HepG2 (cell line): ENCODE measurements around the gene TMEM143. TPM values are rescaled to one million over a fixed set of nuclear protein-coding genes. Genes with fewer than 3 reads are reported as not detected.

Source experiments
- ATAC-seq: fragments of 200-7000 bp; cut with Tn5 transposase; 3 replicates; pipeline ENCODE4 v1.9.1; 2020; ENCODE audit warnings: mild to moderate bottlenecking, moderate library complexity
- BruUV-seq: library from RNA; stranded (reverse); fragments of 400-500 nt; replicated peaks from 2 replicates; lab custom pipeline; 2021; lab: Mats Ljungman, UMichigan
- CTCF ChIA-PET: fragments of 300-600 bp; formaldehyde crosslinking; extraction: SDS; loops from one replicate; lab custom pipeline; 2021; ENCODE audit warnings: low total read pairs, inconsistent platforms, low intra/inter-chr PET ratio; lab: Yijun Ruan, JAX
- POLR2A ChIA-PET: fragments of 350-600 bp; sonication (Branson Sonifier 250); formaldehyde crosslinking; loops from one replicate; lab custom pipeline; 2020; ENCODE audit warnings: antibody characterized with exemption, inconsistent platforms; lab: Yijun Ruan, JAX
- DNase-seq: peaks from one replicate; pipeline ENCODE4 v3.0.0-alpha.2; 2015; ENCODE audit warnings: low spot score
- FAIRE-seq: peaks from 3 replicates; lab custom pipeline; 2011; peaks lifted over from hg19 to GRCh38; lab: Jason Lieb, UNC
- H2AFZ ChIP-seq: one replicate; pipeline ENCODE4 v1.6.1; 2011; ENCODE audit warnings: low read length, inconsistent platforms
- H3K27ac ChIP-seq: fragments of 300-600 bp; 3 replicates; pipeline ENCODE4 v1.8.0; 2011; ENCODE audit warnings: mixed run types, mild to moderate bottlenecking, mixed read lengths, low read length, inconsistent platforms; ENCODE audit not compliant: insufficient read depth; ENCODE audit errors: extremely low read length
- H3K27me3 ChIP-seq, 2 experiments: fragments of 200-600 bp in 1 of 2; 2 replicates in 1 of 2; 3 replicates in 1 of 2; pipeline versions ENCODE4 v1.6.0 to v1.8.0; 2011; ENCODE audit warnings: low read length in 2 of 2, mild to moderate bottlenecking in 2 of 2, moderate library complexity in 2 of 2, inconsistent platforms in 1 of 2; ENCODE audit not compliant: insufficient read depth in 2 of 2, control insufficient read depth in 1 of 2
- H3K36me3 ChIP-seq, 2 experiments: fragments of 200-600 bp in 1 of 2; replicated peaks in 1 of 2; 2 replicates in 1 of 2; 3 replicates in 1 of 2; pipeline versions ENCODE4 v1.5.1 to v1.8.0; 2011; ENCODE audit warnings: low read length in 2 of 2, inconsistent platforms in 1 of 2; ENCODE audit not compliant: insufficient read depth in 2 of 2, control insufficient read depth in 1 of 2
- H3K4me1 ChIP-seq: 2 replicates; pipeline ENCODE4 v1.5.1; 2012; ENCODE audit warnings: low read length, inconsistent platforms; ENCODE audit not compliant: insufficient read depth
- H3K4me2 ChIP-seq: 2 replicates; pipeline ENCODE4 v1.6.0; 2011; ENCODE audit warnings: low read depth, low read length, inconsistent platforms
- H3K4me3 ChIP-seq, 3 experiments: fragments of 200-600 bp in 1 of 3; sonication (generic), shearing (Covaris generic) in 1 of 3; replicated peaks in 1 of 3; 2 replicates each; pipeline ENCODE4 v1.5.1; 2011 to 2016; ENCODE audit warnings: low read length in 3 of 3, inconsistent platforms in 2 of 3, low read depth in 2 of 3, mild to moderate bottlenecking in 2 of 3, control low read depth in 1 of 3, mixed read lengths in 1 of 3; ENCODE audit not compliant: insufficient read depth in 1 of 3
- H3K79me2 ChIP-seq: one replicate; pipeline ENCODE4 v1.6.1; 2011; ENCODE audit warnings: low read length, inconsistent platforms; ENCODE audit not compliant: insufficient read depth
- H3K9ac ChIP-seq: 2 replicates; pipeline ENCODE4 v1.6.0; 2011; ENCODE audit warnings: mild to moderate bottlenecking, low read depth, low read length, inconsistent platforms; ENCODE audit not compliant: insufficient read depth
- H3K9me3 ChIP-seq: 2 replicates; pipeline ENCODE4 v1.5.1; 2012; ENCODE audit warnings: mild to moderate bottlenecking, low read length
- H4K20me1 ChIP-seq: 2 replicates; pipeline ENCODE4 v1.6.0; 2011; ENCODE audit warnings: inconsistent platforms, mild to moderate bottlenecking, low read length, moderate library complexity; ENCODE audit not compliant: insufficient read depth
- CBX5 ChIP-seq: sonication (generic); formaldehyde crosslinking; IDR thresholded peaks from 2 replicates; pipeline ENCODE4 v1.4.0; 2020; ENCODE audit warnings: missing genetic modification reagents, borderline replicate concordance
- HNRNPUL1 ChIP-seq: fragments of 200-400 bp; formaldehyde crosslinking; IDR thresholded peaks from 2 replicates; pipeline ENCODE4 v1.6.1; 2017; ENCODE audit warnings: low read depth, mild to moderate bottlenecking, low read length, moderate library complexity
- JDP2 ChIP-seq: sonication (generic); formaldehyde crosslinking; IDR thresholded peaks from 2 replicates; pipeline ENCODE4 v1.8.1; 2022; ENCODE audit warnings: missing genetic modification reagents, borderline replicate concordance
- MATR3 ChIP-seq: sonication (generic); formaldehyde crosslinking; IDR thresholded peaks from 2 replicates; pipeline ENCODE4 v1.4.0; 2020; ENCODE audit warnings: missing genetic modification reagents
- MIER2 ChIP-seq: IDR thresholded peaks from 2 replicates; pipeline ENCODE4 v1.6.1; 2016; ENCODE audit warnings: missing biosample characterization, missing genetic modification reagents
- NFYC ChIP-seq: IDR thresholded peaks from 2 replicates; pipeline ENCODE4 v1.6.1; 2016; ENCODE audit warnings: missing genetic modification reagents, missing compliant biosample characterization
- POGZ ChIP-seq: sonication (generic); formaldehyde crosslinking; IDR thresholded peaks from 2 replicates; pipeline ENCODE4 v1.4.0; 2020; ENCODE audit warnings: mild to moderate bottlenecking, missing genetic modification reagents
- SRSF9 ChIP-seq: fragments of 200-400 bp; formaldehyde crosslinking; IDR thresholded peaks from 2 replicates; pipeline ENCODE4 v1.6.1; 2018; ENCODE audit warnings: borderline replicate concordance, mild to moderate bottlenecking, low read depth, low read length; ENCODE audit not compliant: insufficient read depth, poor library complexity, severe bottlenecking
- TAF15 ChIP-seq: fragments of 200-400 bp; formaldehyde crosslinking; IDR thresholded peaks from one replicate; pipeline ENCODE4 v1.6.1; 2018; ENCODE audit warnings: mild to moderate bottlenecking, low read depth, low read length; ENCODE audit not compliant: poor library complexity, severe bottlenecking
- ZBTB3 ChIP-seq: sonication (generic); formaldehyde crosslinking; IDR thresholded peaks from 2 replicates; pipeline ENCODE4 v1.4.0; 2020; ENCODE audit warnings: low read depth, mild to moderate bottlenecking, moderate library complexity, missing genetic modification reagents, borderline replicate concordance
- ZFYVE20 ChIP-seq: sonication (generic); formaldehyde crosslinking; IDR thresholded peaks from 2 replicates; pipeline ENCODE4 v1.8.0; 2023; ENCODE audit warnings: low read depth, mild to moderate bottlenecking, moderate library complexity, missing genetic modification reagents, borderline replicate concordance
- WGBS: methylation state at CpG from one replicate; pipeline ENCODE4 v1.1.6; 2017; ENCODE audit warnings: low lambda C conversion rate; 5-methylcytosine and 5-hydroxymethylcytosine counted together
- in situ Hi-C: cut with HindIII; loops from 2 replicates; pipeline ENCODE4 v1.10.0; 2017; ENCODE audit warnings: low pct_unique_long_range_greater_than_20kb; ENCODE audit not compliant: extremely low pct_ligation_motif_present
- intact Hi-C: fragments of 100-400 bp; cut with micrococcal nuclease; formaldehyde crosslinking; loops from one replicate; pipeline ENCODE4 v1.10.0; 2022; ENCODE audit not compliant: unreplicated experiment
- polyA plus RNA-seq, 8 experiments: library from polyadenylated mRNA; depleted of rRNA in 3 of 8; stranded (reverse) in 7 of 8; unstranded in 1 of 8; fragments of >200 nt; fragmentation: Illumina TruSeq in 4 of 8; extraction: Trizol in 4 of 8; gene quantifications; 2 replicates each; pipeline versions ENCODE4 v1.2.1 to v1.2.3, GENCODE V29; 2011 to 2016; ENCODE audit warnings: low read depth in 4 of 8, missing spikeins in 1 of 8, mixed read lengths in 1 of 8; ENCODE audit not compliant: insufficient read depth in 1 of 8
- total RNA-seq, 5 experiments: library from RNA; depleted of rRNA; stranded (reverse); fragments of >200 nt; fragmentation: Illumina TruSeq; extraction: Trizol; gene quantifications; 2 replicates each; pipeline ENCODE4 v1.2.3, GENCODE V29; 2016; ENCODE audit warnings: low read depth in 1 of 5
- TF ChIP-seq, protein P1 (sequence below): sonication (generic); formaldehyde crosslinking; IDR thresholded peaks from 2 replicates; pipeline ENCODE4 v1.4.0; 2020; ENCODE audit warnings: missing genetic modification reagents, borderline replicate concordance
- TF ChIP-seq, protein P2 (sequence below), 2 experiments: sonication (generic) in 1 of 2; formaldehyde crosslinking in 1 of 2; IDR thresholded peaks; 2 replicates each; pipeline versions ENCODE4 v1.5.1 to v1.6.1; 2011 to 2020; ENCODE audit warnings: borderline replicate concordance in 1 of 2, low read depth in 1 of 2, low read length in 1 of 2, mild to moderate bottlenecking in 1 of 2, missing genetic modification reagents in 1 of 2, moderate library complexity in 1 of 2
- TF ChIP-seq, protein P3 (sequence below): sonication (generic); formaldehyde crosslinking; IDR thresholded peaks from 2 replicates; pipeline ENCODE4 v1.4.0; 2020; ENCODE audit warnings: mild to moderate bottlenecking, missing genetic modification reagents

Gene TMEM143
- total and polyA plus RNA-seq, 2 of the 13 experiments (the other 11 are each of a cell fraction or from before 2014, with no cell fraction given): 7.7 to 11.3 TPM

DNA sequence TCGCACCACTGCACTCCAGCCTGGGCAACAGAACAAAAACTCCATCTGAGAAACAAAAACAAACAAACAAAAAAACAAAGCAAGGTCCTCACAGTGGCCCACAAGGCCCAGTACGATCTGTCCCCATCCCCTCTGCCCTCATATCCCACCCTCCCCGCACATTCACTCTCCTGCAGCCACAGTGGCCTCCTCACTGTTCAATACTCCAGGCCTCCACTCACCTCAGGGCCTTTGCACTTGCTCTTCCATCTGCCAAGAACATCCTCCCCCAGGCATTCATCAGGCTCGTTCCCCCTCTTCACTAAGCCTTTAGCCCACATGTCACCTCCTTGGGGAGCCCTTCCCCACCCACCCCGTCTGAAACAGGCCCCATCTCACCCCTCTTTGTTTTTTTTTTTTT lies 4.6 kb downstream of the TMEM143 start:
- TF ChIP-seq CBX5: no peak
- TF ChIP-seq, protein P1, sequence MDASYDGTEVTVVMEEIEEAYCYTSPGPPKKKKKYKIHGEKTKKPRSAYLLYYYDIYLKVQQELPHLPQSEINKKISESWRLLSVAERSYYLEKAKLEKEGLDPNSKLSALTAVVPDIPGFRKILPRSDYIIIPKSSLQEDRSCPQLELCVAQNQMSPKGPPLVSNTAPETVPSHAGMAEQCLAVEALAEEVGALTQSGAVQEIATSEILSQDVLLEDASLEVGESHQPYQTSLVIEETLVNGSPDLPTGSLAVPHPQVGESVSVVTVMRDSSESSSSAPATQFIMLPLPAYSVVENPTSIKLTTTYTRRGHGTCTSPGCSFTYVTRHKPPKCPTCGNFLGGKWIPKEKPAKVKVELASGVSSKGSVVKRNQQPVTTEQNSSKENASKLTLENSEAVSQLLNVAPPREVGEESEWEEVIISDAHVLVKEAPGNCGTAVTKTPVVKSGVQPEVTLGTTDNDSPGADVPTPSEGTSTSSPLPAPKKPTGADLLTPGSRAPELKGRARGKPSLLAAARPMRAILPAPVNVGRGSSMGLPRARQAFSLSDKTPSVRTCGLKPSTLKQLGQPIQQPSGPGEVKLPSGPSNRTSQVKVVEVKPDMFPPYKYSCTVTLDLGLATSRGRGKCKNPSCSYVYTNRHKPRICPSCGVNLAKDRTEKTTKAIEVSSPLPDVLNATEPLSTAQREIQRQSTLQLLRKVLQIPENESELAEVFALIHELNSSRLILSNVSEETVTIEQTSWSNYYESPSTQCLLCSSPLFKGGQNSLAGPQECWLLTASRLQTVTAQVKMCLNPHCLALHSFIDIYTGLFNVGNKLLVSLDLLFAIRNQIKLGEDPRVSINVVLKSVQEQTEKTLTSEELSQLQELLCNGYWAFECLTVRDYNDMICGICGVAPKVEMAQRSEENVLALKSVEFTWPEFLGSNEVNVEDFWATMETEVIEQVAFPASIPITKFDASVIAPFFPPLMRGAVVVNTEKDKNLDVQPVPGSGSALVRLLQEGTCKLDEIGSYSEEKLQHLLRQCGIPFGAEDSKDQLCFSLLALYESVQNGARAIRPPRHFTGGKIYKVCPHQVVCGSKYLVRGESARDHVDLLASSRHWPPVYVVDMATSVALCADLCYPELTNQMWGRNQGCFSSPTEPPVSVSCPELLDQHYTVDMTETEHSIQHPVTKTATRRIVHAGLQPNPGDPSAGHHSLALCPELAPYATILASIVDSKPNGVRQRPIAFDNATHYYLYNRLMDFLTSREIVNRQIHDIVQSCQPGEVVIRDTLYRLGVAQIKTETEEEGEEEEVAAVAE (CRISPR knock-in tag): no peak
- TF ChIP-seq HNRNPUL1: no peak
- TF ChIP-seq JDP2 (CRISPR knock-in tag): no peak
- TF ChIP-seq ZBTB3 (CRISPR knock-in tag): no peak
- no peak for TF ChIP-seq MIER2
- TF ChIP-seq, protein P2, sequence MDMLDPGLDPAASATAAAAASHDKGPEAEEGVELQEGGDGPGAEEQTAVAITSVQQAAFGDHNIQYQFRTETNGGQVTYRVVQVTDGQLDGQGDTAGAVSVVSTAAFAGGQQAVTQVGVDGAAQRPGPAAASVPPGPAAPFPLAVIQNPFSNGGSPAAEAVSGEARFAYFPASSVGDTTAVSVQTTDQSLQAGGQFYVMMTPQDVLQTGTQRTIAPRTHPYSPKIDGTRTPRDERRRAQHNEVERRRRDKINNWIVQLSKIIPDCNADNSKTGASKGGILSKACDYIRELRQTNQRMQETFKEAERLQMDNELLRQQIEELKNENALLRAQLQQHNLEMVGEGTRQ (IDR thresholded peaks at IDR 0.05; ENCODE audit: low read depth, low read length): no peak
- TF ChIP-seq, protein P2 (CRISPR knock-in tag; IDR thresholded peaks at IDR 0.05; ENCODE audit: borderline replicate concordance): no peak
- no peak for TF ChIP-seq NFYC (CRISPR knock-in tag)
- TF ChIP-seq, protein P3, sequence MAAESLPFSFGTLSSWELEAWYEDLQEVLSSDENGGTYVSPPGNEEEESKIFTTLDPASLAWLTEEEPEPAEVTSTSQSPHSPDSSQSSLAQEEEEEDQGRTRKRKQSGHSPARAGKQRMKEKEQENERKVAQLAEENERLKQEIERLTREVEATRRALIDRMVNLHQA (CRISPR knock-in tag): no peak
- no peak for TF ChIP-seq SRSF9
- no peak for TF ChIP-seq TAF15
- no peak for TF ChIP-seq ZFYVE20 (CRISPR knock-in tag)
- TF ChIP-seq MATR3 (CRISPR knock-in tag): no peak
- no peak for TF ChIP-seq POGZ (CRISPR knock-in tag)
- TF ChIP-seq, all 625 proteins: peak for 0
- DNase-seq (no peak), FAIRE-seq (no peak), ATAC-seq (no peak)
- no TSS peak for BruUV-seq
- Histone ChIP-seq H3K79me2 (no peaks in the 10 kb centered on the region), H3K9ac (no peak overlapping the region), H3K27ac (no peak overlapping the region), H2AFZ (no peak overlapping the region), H3K4me1 (peaks cover 40% of the 10 kb centered on the region), H3K4me3 (no peak overlapping the region), H3K27me3 (no peaks in the 10 kb centered on the region), H3K4me2 (no peak overlapping the region), H4K20me1 (no peaks in the 10 kb centered on the region), H3K36me3 (peaks cover 0 to 2% of the 10 kb centered on the region in 2 experiments; a peak in 1 of 5 replicates), H3K9me3 (no peaks in the 10 kb centered on the region)
- intact Hi-C loops: loop anchor here (10.0 kb wide), 1 partner anchor 86 kb away; the partner anchor contains the start of gene GRWD1
- in situ Hi-C loops: no loop called here
- WGBS: 93% methylated on average over 5 of the region's 5 CpGs
- POLR2A ChIA-PET: no interaction called here
- CTCF ChIA-PET: no interaction called here
